ENCODE measurements around the gene UCK2. TPM values are rescaled to one million over a fixed set of nuclear protein-coding genes. Genes with fewer than 3 reads are reported as not detected.

The UCK2 gene
- total RNA-seq, 1 donor from 2014 or later: 112 TPM

- H3K36me3 Mint-ChIP-seq (ENCODE audit: low read depth): peaks cover under 1% of the 10 kb centered on the region
- H3K4me1 Mint-ChIP-seq (ENCODE audit: low read depth): peaks cover 13% of the 10 kb centered on the region
- no peak overlapping the region for H3K27ac Mint-ChIP-seq
- no peak for DNase-seq (ENCODE audit: low spot score)
- intact Hi-C loops (cut with micrococcal nuclease): no loop called here
- H3K9me3 Mint-ChIP-seq: no peaks in the 10 kb centered on the region
- peaks cover 24% of the 10 kb centered on the region for H3K27me3 Mint-ChIP-seq (ENCODE audit: insufficient read depth)
- H3K4me3 Mint-ChIP-seq: no peak overlapping the region
Observed at GRCh38 chr1:165824269-165824643, 3.2 kb upstream of the UCK2 start.

- Mint-ChIP-seq H3K36me3 (ENCODE audit: low read depth) (peaks cover 10% of the 10 kb centered on the region), H3K4me1 (ENCODE audit: low read depth) (peaks cover 17% of the 10 kb centered on the region), H3K27ac (peak overlapping the region; percentile 71), H3K4me3 (peak overlapping the region; percentile 83), H3K9me3 (no peaks in the 10 kb centered on the region), H3K27me3 (ENCODE audit: insufficient read depth) (peaks cover 19% of the 10 kb centered on the region)
- intact Hi-C loops (cut with micrococcal nuclease): loop anchor here (1.0 to 2.0 kb wide), 5 partner anchors 58 to 434 kb away; partner anchors contain the start of genes ALDH9A1 and TMCO1
- no peak for DNase-seq (ENCODE audit: low spot score)
Observed at GRCh38 chr1:165826565-165827267, 698 bp upstream of the UCK2 start.

GRCh38 chr1:165828103-165828668, 772 bp downstream of the UCK2 start:
- Mint-ChIP-seq H3K36me3 (ENCODE audit: low read depth) (peaks cover 14% of the 10 kb centered on the region), H3K27me3 (ENCODE audit: insufficient read depth) (peaks cover 12% of the 10 kb centered on the region), H3K4me1 (ENCODE audit: low read depth) (peaks cover 27% of the 10 kb centered on the region), H3K9me3 (no peaks in the 10 kb centered on the region), H3K27ac (peak overlapping the region; percentile 90), H3K4me3 (peak overlapping the region; percentile 96)
- peak; percentile 42 for DNase-seq (ENCODE audit: low spot score)
- intact Hi-C loops (cut with micrococcal nuclease): loop anchor here (2.0 kb wide), 1 partner anchor 197 kb away; the partner anchor contains the start of gene MGST3

- Mint-ChIP-seq H3K9me3 (no peaks in the 10 kb centered on the region), H3K4me3 (peak overlapping the region; percentile 96), H3K27ac (peak overlapping the region; percentile 90), H3K36me3 (ENCODE audit: low read depth) (peaks cover 16% of the 10 kb centered on the region), H3K4me1 (ENCODE audit: low read depth) (peaks cover 32% of the 10 kb centered on the region), H3K27me3 (ENCODE audit: insufficient read depth) (peaks cover 12% of the 10 kb centered on the region)
- intact Hi-C loops (cut with micrococcal nuclease): loop anchor here (1.0 to 2.0 kb wide), 3 partner anchors 9 to 198 kb away; partner anchors contain the start of gene MGST3
- DNase-seq (ENCODE audit: low spot score): no peak
Observed at GRCh38 chr1:165828669-165829329, 1.4 kb downstream of the UCK2 start.

- H3K27ac Mint-ChIP-seq: no peak overlapping the region
- H3K4me1 Mint-ChIP-seq (ENCODE audit: low read depth): peaks cover 37% of the 10 kb centered on the region
- H3K9me3 Mint-ChIP-seq: no peaks in the 10 kb centered on the region
- intact Hi-C loops (cut with micrococcal nuclease): loop anchor here (1.0 to 2.0 kb wide), 3 partner anchors 7 to 199 kb away; partner anchors contain the start of gene MGST3
- DNase-seq (ENCODE audit: low spot score): no peak
- peaks cover 8% of the 10 kb centered on the region for H3K27me3 Mint-ChIP-seq (ENCODE audit: insufficient read depth)
- H3K36me3 Mint-ChIP-seq (ENCODE audit: low read depth): peaks cover 16% of the 10 kb centered on the region
- H3K4me3 Mint-ChIP-seq: peak overlapping the region; percentile 96
Observed at GRCh38 chr1:165829888-165830287, 2.5 kb downstream of the UCK2 start.

GRCh38 chr1:165831146-165831545, 3.7 kb downstream of the UCK2 start:
- DNase-seq (ENCODE audit: low spot score): no peak
- intact Hi-C loops (cut with micrococcal nuclease): no loop called here
- H3K9me3 Mint-ChIP-seq: no peaks in the 10 kb centered on the region
- peaks cover 38% of the 10 kb centered on the region for H3K4me1 Mint-ChIP-seq (ENCODE audit: low read depth)
- H3K4me3 Mint-ChIP-seq: no peak overlapping the region
- H3K27ac Mint-ChIP-seq: no peak overlapping the region
- no peaks in the 10 kb centered on the region for H3K27me3 Mint-ChIP-seq (ENCODE audit: insufficient read depth)
- peaks cover 16% of the 10 kb centered on the region for H3K36me3 Mint-ChIP-seq (ENCODE audit: low read depth)

- Mint-ChIP-seq H3K9me3 (no peaks in the 10 kb centered on the region), H3K36me3 (ENCODE audit: low read depth) (peaks cover 19% of the 10 kb centered on the region), H3K4me3 (no peak overlapping the region), H3K4me1 (ENCODE audit: low read depth) (peaks cover 35% of the 10 kb centered on the region), H3K27me3 (ENCODE audit: insufficient read depth) (no peaks in the 10 kb centered on the region), H3K27ac (no peak overlapping the region)
- intact Hi-C loops (cut with micrococcal nuclease): no loop called here
- no peak for DNase-seq (ENCODE audit: low spot score)
Observed at GRCh38 chr1:165832902-165833301, 5.5 kb downstream of the UCK2 start.

- DNase-seq (ENCODE audit: low spot score): no peak
- H3K9me3 Mint-ChIP-seq: no peaks in the 10 kb centered on the region
- intact Hi-C loops (cut with micrococcal nuclease): no loop called here
- H3K36me3 Mint-ChIP-seq (ENCODE audit: low read depth): peaks cover 23% of the 10 kb centered on the region
- H3K4me3 Mint-ChIP-seq: no peak overlapping the region
- no peaks in the 10 kb centered on the region for H3K27me3 Mint-ChIP-seq (ENCODE audit: insufficient read depth)
- peaks cover 39% of the 10 kb centered on the region for H3K4me1 Mint-ChIP-seq (ENCODE audit: low read depth)
- H3K27ac Mint-ChIP-seq: no peak overlapping the region
Observed at GRCh38 chr1:165833358-165833757, 5.9 kb downstream of the UCK2 start.

GRCh38 chr1:165834229-165834628, 6.8 kb downstream of the UCK2 start:
- Mint-ChIP-seq H3K36me3 (ENCODE audit: low read depth) (peaks cover 25% of the 10 kb centered on the region), H3K27me3 (ENCODE audit: insufficient read depth) (no peaks in the 10 kb centered on the region)
- intact Hi-C loops (cut with micrococcal nuclease): no loop called here

GRCh38 chr1:165834881-165835280, 7.5 kb downstream of the UCK2 start:
- Mint-ChIP-seq H3K36me3 (ENCODE audit: low read depth) (peaks cover 22% of the 10 kb centered on the region), H3K27ac (no peak overlapping the region), H3K4me3 (no peak overlapping the region), H3K9me3 (no peaks in the 10 kb centered on the region), H3K4me1 (ENCODE audit: low read depth) (peaks cover 36% of the 10 kb centered on the region), H3K27me3 (ENCODE audit: insufficient read depth) (no peaks in the 10 kb centered on the region)
- DNase-seq (ENCODE audit: low spot score): no peak
- intact Hi-C loops (cut with micrococcal nuclease): no loop called here

More at GRCh38 chr1:165834229-165834628, 6.8 kb downstream of the UCK2 start:
- Mint-ChIP-seq H3K9me3 (no peaks in the 10 kb centered on the region), H3K4me1 (ENCODE audit: low read depth) (peaks cover 36% of the 10 kb centered on the region), H3K4me3 (no peak overlapping the region), H3K27ac (no peak overlapping the region)
- DNase-seq (ENCODE audit: low spot score): no peak

GRCh38 chr1:165836664-165837482, 9.5 kb downstream of the UCK2 start:
- no peaks in the 10 kb centered on the region for H3K9me3 Mint-ChIP-seq
- intact Hi-C loops (cut with micrococcal nuclease): loop anchor here (1.0 kb wide), 1 partner anchor 8 kb away; no protein-coding TSS in a partner anchor
- peaks cover 17% of the 10 kb centered on the region for H3K36me3 Mint-ChIP-seq (ENCODE audit: low read depth)
- H3K27me3 Mint-ChIP-seq (ENCODE audit: insufficient read depth): no peaks in the 10 kb centered on the region
- no peak overlapping the region for H3K27ac Mint-ChIP-seq
- DNase-seq (ENCODE audit: low spot score): no peak
- no peak overlapping the region for H3K4me3 Mint-ChIP-seq
- H3K4me1 Mint-ChIP-seq (ENCODE audit: low read depth): peaks cover 46% of the 10 kb centered on the region

- intact Hi-C loops (cut with micrococcal nuclease): loop anchor here (1.0 kb wide), 1 partner anchor 9 kb away; no protein-coding TSS in a partner anchor
- Mint-ChIP-seq H3K9me3 (no peaks in the 10 kb centered on the region), H3K27ac (no peak overlapping the region), H3K4me1 (ENCODE audit: low read depth) (peaks cover 48% of the 10 kb centered on the region), H3K36me3 (ENCODE audit: low read depth) (peaks cover 18% of the 10 kb centered on the region), H3K27me3 (ENCODE audit: insufficient read depth) (no peaks in the 10 kb centered on the region), H3K4me3 (no peak overlapping the region)
- no peak for DNase-seq (ENCODE audit: low spot score)
Observed at GRCh38 chr1:165837838-165838364, 10.5 kb downstream of the UCK2 start.
